ENCODE data around the gene MEG3. TPM values are rescaled to one million over a fixed set of nuclear protein-coding genes. Genes with fewer than 3 reads are reported as not detected.

MEG3 gene
- total RNA-seq, 1 experiment from 2014 or later: not detected

GRCh38 chr14:100807979-100808734 lies 17.8 kb upstream of the MEG3 start:
- BruUV-seq (replicated peaks): no TSS peak
- DNase-seq: no peak

GRCh38 chr14:100810435-100810834 lies 15.5 kb upstream of the MEG3 start:
- Histone ChIP-seq H3K27me3 (ENCODE audit: insufficient read depth, low read depth) (peaks cover 79% of the 10 kb centered on the region), H3K9me2 (ENCODE audit: insufficient read depth) (no peaks in the 10 kb centered on the region), H3K4me1 (replicated peaks; ENCODE audit: insufficient read depth) (no peaks in the 10 kb centered on the region), H3K4me2 (no peak overlapping the region), H4K20me1 (ENCODE audit: insufficient read depth) (no peaks in the 10 kb centered on the region), H3K4me3 (no peak overlapping the region), H3K36me3 (ENCODE audit: low read depth) (no peaks in the 10 kb centered on the region), H2AFZ (no peak overlapping the region), H3K9me3 (ENCODE audit: insufficient read depth, low read depth) (no peaks in the 10 kb centered on the region), H3K79me2 (ENCODE audit: low read depth) (no peaks in the 10 kb centered on the region), H3K27ac (no peak overlapping the region), H3F3A (ENCODE audit: insufficient read depth, low read depth) (no peaks in the 10 kb centered on the region)
- no TSS peak for BruUV-seq (replicated peaks)
- ChIA-PET CTCF (no interaction called here), POLR2A (ENCODE audit: unreplicated experiment) (no interaction called here)
- intact Hi-C loops (cut with micrococcal nuclease; ENCODE audit: unreplicated experiment): no loop called here
- no peak for TF ChIP-seq EZH2 (IDR thresholded peaks at IDR 0.05; ENCODE audit: low read depth)
- TF ChIP-seq CTCF (conservative IDR thresholded peaks at IDR 0.05): no peak
- no peak for DNase-seq

More at GRCh38 chr14:100807979-100808734, 17.8 kb upstream of the MEG3 start:
- H3K9me2 ChIP-seq (ENCODE audit: insufficient read depth): no peaks in the 10 kb centered on the region
- no peaks in the 10 kb centered on the region for H4K20me1 ChIP-seq (ENCODE audit: insufficient read depth)
- no peak overlapping the region for H3K4me2 ChIP-seq
- no peaks in the 10 kb centered on the region for H3K9me3 ChIP-seq (ENCODE audit: insufficient read depth, low read depth)
- CTCF ChIA-PET: no interaction called here
- peaks cover 79% of the 10 kb centered on the region for H3K27me3 ChIP-seq (ENCODE audit: insufficient read depth, low read depth)
- intact Hi-C loops (cut with micrococcal nuclease; ENCODE audit: unreplicated experiment): no loop called here
- no peak overlapping the region for H3K27ac ChIP-seq
- H3K36me3 ChIP-seq (ENCODE audit: low read depth): no peaks in the 10 kb centered on the region
- no peak overlapping the region for H2AFZ ChIP-seq
- no peaks in the 10 kb centered on the region for H3F3A ChIP-seq (ENCODE audit: insufficient read depth, low read depth)
- POLR2A ChIA-PET (ENCODE audit: unreplicated experiment): no interaction called here
- H3K4me1 ChIP-seq (replicated peaks; ENCODE audit: insufficient read depth): no peaks in the 10 kb centered on the region
- H3K4me3 ChIP-seq: no peak overlapping the region
- TF ChIP-seq EZH2 (IDR thresholded peaks at IDR 0.05; ENCODE audit: low read depth) (no peak), CTCF (conservative IDR thresholded peaks at IDR 0.05) (no peak)
- H3K79me2 ChIP-seq (ENCODE audit: low read depth): no peaks in the 10 kb centered on the region

- Histone ChIP-seq H3K27ac (no peak overlapping the region), H3K9me2 (ENCODE audit: insufficient read depth) (no peaks in the 10 kb centered on the region), H2AFZ (no peak overlapping the region), H3K27me3 (ENCODE audit: insufficient read depth, low read depth) (peaks cover 81% of the 10 kb centered on the region), H3F3A (ENCODE audit: insufficient read depth, low read depth) (no peaks in the 10 kb centered on the region), H3K9me3 (ENCODE audit: insufficient read depth, low read depth) (no peaks in the 10 kb centered on the region), H3K79me2 (ENCODE audit: low read depth) (no peaks in the 10 kb centered on the region), H3K36me3 (ENCODE audit: low read depth) (no peaks in the 10 kb centered on the region), H3K4me2 (no peak overlapping the region), H3K4me3 (no peak overlapping the region), H4K20me1 (ENCODE audit: insufficient read depth) (no peaks in the 10 kb centered on the region), H3K4me1 (replicated peaks; ENCODE audit: insufficient read depth) (no peaks in the 10 kb centered on the region)
- intact Hi-C loops (cut with micrococcal nuclease; ENCODE audit: unreplicated experiment): no loop called here
- TF ChIP-seq CTCF (conservative IDR thresholded peaks at IDR 0.05) (no peak), EZH2 (IDR thresholded peaks at IDR 0.05; ENCODE audit: low read depth) (no peak)
- CTCF ChIA-PET: no interaction called here
- POLR2A ChIA-PET (ENCODE audit: unreplicated experiment): no interaction called here
- no TSS peak for BruUV-seq (replicated peaks)
- DNase-seq: no peak
These were observed 15.0 kb upstream of the MEG3 start for GRCh38 chr14:100810861-100811461.

Data from PC-9 (cell line).